GM12865 (cell line): Measurements from ENCODE around the gene VSIG8.

Source experiments
- DNase-seq: peaks from one replicate; pipeline ENCODE4 v3.0.0; 2010; ENCODE audit warnings: low read depth
- H3K4me3 ChIP-seq: 2 replicates; pipeline ENCODE4 v1.5.1; 2011; ENCODE audit warnings: mild to moderate bottlenecking, low read depth, low read length, control low read depth
- TF ChIP-seq, protein P1 (sequence below): IDR thresholded peaks from 2 replicates; pipeline ENCODE4 v1.5.1; 2011; ENCODE audit warnings: low read length, control low read depth, low read depth, inconsistent platforms; ENCODE audit not compliant: insufficient read depth; ENCODE audit errors: missing control alignments

VSIG8 gene

DNA sequence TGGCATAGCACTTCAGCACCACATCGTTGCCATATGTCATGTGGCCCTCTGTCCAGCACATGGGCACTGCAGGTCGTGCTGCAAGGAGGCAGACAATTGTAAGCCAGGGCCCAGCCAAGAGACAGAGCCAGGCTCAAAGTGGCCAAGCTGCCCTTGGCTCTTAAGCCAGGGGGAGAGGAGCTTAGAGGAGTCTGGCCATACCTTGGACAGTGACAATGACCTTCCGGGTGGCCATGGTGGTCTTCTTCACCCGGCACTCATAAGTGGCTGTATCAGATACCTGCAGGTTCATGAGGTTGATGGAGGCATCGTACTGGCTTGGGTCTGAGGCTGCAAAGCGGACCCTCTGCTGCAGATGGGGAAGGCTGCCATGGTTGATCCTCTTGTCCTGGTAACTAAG is 4.6 kb downstream of the VSIG8 start:
- no peak overlapping the region for H3K4me3 ChIP-seq
- TF ChIP-seq, protein P1, sequence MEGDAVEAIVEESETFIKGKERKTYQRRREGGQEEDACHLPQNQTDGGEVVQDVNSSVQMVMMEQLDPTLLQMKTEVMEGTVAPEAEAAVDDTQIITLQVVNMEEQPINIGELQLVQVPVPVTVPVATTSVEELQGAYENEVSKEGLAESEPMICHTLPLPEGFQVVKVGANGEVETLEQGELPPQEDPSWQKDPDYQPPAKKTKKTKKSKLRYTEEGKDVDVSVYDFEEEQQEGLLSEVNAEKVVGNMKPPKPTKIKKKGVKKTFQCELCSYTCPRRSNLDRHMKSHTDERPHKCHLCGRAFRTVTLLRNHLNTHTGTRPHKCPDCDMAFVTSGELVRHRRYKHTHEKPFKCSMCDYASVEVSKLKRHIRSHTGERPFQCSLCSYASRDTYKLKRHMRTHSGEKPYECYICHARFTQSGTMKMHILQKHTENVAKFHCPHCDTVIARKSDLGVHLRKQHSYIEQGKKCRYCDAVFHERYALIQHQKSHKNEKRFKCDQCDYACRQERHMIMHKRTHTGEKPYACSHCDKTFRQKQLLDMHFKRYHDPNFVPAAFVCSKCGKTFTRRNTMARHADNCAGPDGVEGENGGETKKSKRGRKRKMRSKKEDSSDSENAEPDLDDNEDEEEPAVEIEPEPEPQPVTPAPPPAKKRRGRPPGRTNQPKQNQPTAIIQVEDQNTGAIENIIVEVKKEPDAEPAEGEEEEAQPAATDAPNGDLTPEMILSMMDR: no peak
- no peak for DNase-seq

DNA sequence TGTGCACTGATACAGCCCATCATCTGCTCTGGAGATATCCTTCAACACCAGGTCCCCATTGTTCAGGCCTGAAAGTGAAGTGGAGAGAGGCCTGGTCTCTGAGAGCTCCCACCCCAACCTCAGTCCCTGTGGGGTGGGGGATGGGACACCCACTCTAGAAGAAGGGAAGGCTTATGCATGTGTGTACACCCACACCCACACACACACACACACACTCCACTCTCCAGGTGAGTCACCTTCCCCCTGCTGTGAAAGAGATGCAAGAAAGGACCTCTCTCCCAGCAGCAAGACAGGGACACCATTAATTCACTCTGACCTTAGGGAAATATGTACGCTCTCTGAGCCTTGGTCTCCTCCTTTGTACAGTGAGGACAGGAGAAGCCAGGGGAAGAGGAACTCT is 5.9 kb downstream of the VSIG8 start:
- TF ChIP-seq, protein P1: no peak
- DNase-seq: no peak
- H3K4me3 ChIP-seq: no peak overlapping the region

DNA sequence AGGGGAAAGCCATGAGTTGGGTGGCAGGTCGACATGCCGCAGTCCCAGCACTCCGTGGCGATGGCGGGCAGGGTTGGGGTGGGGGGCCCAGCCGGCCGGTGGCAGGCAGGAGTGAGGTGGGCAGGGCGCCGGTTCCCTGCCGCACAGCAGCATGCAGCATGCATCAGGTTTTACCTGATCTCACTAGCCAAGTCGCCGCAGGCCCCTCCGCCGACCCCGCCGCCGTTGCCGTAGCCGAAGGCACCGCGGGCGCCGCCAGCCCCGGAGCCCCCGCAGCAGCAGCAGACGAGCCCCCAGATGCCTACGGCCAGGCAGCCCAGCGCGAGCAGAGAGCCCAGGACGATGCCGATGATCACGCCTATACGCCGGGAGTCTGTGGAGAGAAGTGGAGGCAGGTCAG is 6.7 kb downstream of the VSIG8 start:
- DNase-seq: no peak
- TF ChIP-seq, protein P1: no peak
- H3K4me3 ChIP-seq: no peak overlapping the region

DNA sequence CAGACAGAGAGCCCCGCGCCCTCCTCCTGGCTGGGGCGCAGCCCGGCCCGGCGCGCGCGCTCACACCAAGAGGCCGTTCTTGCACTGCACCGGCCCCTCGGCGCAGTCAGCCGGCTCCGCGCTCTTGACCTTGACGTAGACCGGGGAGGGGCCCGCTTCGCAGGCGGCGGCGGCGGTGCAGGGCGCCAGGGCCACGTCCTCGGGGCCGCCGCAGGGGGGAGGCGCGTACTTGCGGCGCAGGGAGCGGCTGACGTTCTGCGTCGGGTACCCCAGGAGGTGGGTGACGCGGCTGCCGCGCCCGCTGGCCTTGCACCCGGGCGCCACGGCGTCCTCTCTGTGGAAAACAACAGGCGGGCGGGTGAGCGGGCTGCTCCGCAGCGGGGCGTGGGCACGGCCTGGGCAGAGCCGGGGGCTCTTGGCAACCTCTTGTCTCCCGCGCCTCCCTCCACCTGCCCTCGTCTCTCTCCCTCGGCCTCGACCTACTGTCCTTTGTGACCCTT is 7.7 kb downstream of the VSIG8 start:
- no peak overlapping the region; the same call in 1 of the 2 replicates for H3K4me3 ChIP-seq
- DNase-seq: peak; percentile 37
- TF ChIP-seq, protein P1: no peak

DNA sequence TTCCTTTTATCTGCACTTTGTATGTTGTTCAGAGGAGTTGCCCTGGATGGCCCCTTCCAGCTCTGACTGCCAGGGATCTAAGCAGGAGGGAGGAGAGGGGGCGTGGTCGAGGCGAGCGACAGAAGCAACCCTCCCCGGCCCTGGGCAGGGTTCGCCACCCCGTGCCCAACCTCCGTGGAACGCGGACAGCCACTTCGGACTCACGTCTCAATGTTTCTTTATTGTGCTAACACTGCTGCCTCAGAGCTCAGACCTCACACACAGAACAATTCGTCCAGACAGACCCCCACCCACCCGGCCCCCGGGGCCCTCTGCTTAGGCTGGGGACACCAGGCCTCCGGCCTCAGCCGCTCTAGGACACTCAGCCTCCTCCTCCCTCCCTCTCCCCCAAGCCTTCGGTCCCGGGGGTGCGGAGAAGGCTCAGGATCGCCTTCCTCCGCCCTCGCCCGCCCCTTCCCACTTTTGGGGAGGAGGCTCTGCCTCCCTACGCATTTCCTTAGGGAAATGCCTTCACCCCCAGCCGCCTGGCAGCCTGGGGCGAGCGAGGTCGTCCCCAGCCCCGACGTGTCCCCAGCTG is 8.3 kb downstream of the VSIG8 start:
- no peak for DNase-seq
- no peak overlapping the region; the same call in 1 of the 2 replicates for H3K4me3 ChIP-seq
- TF ChIP-seq, protein P1: no peak

DNA sequence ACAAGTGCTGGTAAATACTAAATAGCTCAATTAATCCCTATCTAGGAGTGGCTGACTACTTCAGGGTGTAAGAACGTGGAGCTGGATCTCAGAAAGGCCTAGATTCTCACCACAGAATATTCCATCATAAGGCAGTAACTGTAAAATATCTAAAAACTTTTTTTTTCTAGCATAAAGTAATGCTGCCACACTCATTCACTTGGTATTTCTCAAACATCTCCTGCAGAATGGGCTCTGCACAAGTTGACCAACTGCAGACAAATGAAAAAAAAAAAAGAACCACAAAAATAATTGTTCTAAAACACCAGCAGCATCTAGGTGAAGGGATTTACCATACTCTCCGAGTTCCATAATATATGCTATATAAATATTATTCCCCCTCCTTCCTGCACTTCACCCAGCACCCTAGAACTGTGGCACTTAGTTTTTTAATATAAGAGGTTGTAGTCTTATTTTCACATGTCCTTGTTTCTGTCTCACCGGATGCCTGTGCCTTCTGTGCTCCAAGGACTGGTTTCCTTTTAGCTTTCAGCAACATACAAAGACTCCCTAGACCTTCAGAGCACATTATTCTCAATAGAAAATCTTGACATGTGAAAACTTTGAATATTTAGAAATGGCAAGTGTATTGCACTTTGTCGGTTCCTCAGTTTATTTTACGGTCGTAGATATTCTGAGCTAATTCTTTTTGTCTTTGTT is 8.9 kb downstream of the VSIG8 start:
- TF ChIP-seq, protein P1: no peak
- DNase-seq: no peak
- H3K4me3 ChIP-seq: no peak overlapping the region
